PC-9 (cell line): ENCODE data around the gene CAP2.

Source experiments
- EZH2 ChIP-seq: fragments of 200-600 bp; sonication (generic); IDR thresholded peaks from 2 replicates; pipeline ENCODE4 v1.8.0; 2017; ENCODE audit warnings: antibody characterized with exemption, low read depth
- TF ChIP-seq, protein P1 (sequence below): fragments of 200-600 bp; sonication (generic); conservative IDR thresholded peaks from 2 replicates; pipeline ENCODE4 v1.6.1; 2017; ENCODE audit warnings: mixed run types, antibody characterized with exemption, mild to moderate bottlenecking, moderate library complexity

DNA sequence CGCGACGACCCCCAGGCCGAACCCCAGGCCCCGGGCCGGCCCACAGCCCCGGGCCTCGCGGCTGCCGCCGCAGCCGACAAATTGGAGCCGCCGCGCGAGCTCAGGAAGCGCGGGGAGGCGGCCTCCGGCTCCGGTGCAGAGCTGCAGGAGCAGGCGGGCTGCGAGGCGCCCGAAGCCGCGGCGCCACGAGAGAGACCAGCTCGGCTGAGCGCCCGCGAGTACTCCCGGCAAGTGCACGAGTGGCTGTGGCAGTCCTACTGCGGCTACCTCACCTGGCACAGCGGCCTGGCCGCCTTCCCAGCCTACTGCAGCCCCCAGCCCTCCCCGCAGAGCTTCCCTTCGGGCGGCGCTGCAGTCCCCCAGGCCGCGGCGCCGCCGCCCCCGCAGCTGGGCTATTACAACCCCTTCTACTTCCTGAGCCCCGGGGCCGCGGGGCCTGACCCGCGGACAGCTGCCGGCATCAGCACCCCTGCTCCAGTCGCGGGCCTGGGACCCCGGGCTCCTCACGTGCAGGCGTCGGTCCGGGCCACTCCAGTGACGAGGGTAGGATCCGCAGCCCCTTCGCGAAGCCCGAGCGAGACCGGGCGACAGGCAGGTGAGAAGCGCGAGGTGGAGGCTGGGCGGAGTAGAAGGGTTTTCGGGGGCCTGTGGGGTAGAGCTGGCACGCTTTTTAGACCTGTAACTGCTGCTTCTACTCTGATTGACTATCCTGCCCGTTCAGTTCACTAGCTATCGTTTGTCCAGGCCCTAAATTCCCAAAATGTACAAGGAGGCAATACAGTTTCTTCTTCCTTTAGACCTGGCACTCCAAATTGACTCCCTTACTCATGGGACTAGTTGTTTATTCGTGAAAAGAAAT, 207.4 kb downstream of the CAP2 start:
- TF ChIP-seq EZH2, result no peak
- TF ChIP-seq, protein P1, sequence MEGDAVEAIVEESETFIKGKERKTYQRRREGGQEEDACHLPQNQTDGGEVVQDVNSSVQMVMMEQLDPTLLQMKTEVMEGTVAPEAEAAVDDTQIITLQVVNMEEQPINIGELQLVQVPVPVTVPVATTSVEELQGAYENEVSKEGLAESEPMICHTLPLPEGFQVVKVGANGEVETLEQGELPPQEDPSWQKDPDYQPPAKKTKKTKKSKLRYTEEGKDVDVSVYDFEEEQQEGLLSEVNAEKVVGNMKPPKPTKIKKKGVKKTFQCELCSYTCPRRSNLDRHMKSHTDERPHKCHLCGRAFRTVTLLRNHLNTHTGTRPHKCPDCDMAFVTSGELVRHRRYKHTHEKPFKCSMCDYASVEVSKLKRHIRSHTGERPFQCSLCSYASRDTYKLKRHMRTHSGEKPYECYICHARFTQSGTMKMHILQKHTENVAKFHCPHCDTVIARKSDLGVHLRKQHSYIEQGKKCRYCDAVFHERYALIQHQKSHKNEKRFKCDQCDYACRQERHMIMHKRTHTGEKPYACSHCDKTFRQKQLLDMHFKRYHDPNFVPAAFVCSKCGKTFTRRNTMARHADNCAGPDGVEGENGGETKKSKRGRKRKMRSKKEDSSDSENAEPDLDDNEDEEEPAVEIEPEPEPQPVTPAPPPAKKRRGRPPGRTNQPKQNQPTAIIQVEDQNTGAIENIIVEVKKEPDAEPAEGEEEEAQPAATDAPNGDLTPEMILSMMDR, result no peak
